Measurements from ENCODE around the gene COL4A4. TPM values are rescaled to one million over a fixed set of nuclear protein-coding genes. Genes with fewer than 3 reads are reported as not detected.

The COL4A4 gene
- total RNA-seq, 2 donors from 2014 or later: 3.0 to 6.1 TPM

- no peak for TF ChIP-seq CTCF (IDR thresholded peaks at IDR 0.05)
- TF ChIP-seq POLR2A (IDR thresholded peaks at IDR 0.05): no peak
- WGBS: 44% methylated on average over 3 of the region's 3 CpGs
- Histone ChIP-seq H3K27me3 (replicated peaks; ENCODE audit: insufficient read depth) (no peaks in the 10 kb centered on the region), H3K4me1 (replicated peaks) (no peaks in the 10 kb centered on the region), H3K36me3 (no peaks in the 10 kb centered on the region), H3K9me3 (no peaks in the 10 kb centered on the region), H3K27ac (no peak overlapping the region), H3K4me3 (no peak overlapping the region)
- intact Hi-C loops (cut with DNase I): no loop called here
- DNase-seq (ENCODE audit: low spot score): no peak
Measured at GRCh38 chr2:227022608-227023007, 141.4 kb downstream of the COL4A4 start.

GRCh38 chr2:227020416-227020815 is 143.6 kb downstream of the COL4A4 start:
- intact Hi-C loops (cut with DNase I): no loop called here
- no peaks in the 10 kb centered on the region for H3K4me1 ChIP-seq (replicated peaks)
- no peak overlapping the region for H3K4me3 ChIP-seq
- no peaks in the 10 kb centered on the region for H3K9me3 ChIP-seq
- H3K36me3 ChIP-seq: no peaks in the 10 kb centered on the region
- no peaks in the 10 kb centered on the region for H3K27me3 ChIP-seq (replicated peaks; ENCODE audit: insufficient read depth)
- TF ChIP-seq POLR2A (IDR thresholded peaks at IDR 0.05): no peak
- no peak for TF ChIP-seq POLR2AphosphoS5 (IDR thresholded peaks at IDR 0.05)
- no peak for TF ChIP-seq CTCF (IDR thresholded peaks at IDR 0.05)
- H3K27ac ChIP-seq: no peak overlapping the region
- DNase-seq (ENCODE audit: low spot score): no peak
- 64% methylated on average over 2 of the region's 2 CpGs for WGBS

- no peaks in the 10 kb centered on the region for H3K27me3 ChIP-seq (replicated peaks; ENCODE audit: insufficient read depth)
- no peak for DNase-seq (ENCODE audit: low spot score)
- TF ChIP-seq POLR2AphosphoS5 (IDR thresholded peaks at IDR 0.05) (no peak), CTCF (IDR thresholded peaks at IDR 0.05) (no peak), POLR2A (IDR thresholded peaks at IDR 0.05) (no peak)
- no peaks in the 10 kb centered on the region for H3K4me1 ChIP-seq (replicated peaks)
- H3K4me3 ChIP-seq: no peak overlapping the region
- no peaks in the 10 kb centered on the region for H3K36me3 ChIP-seq
- H3K27ac ChIP-seq: no peak overlapping the region
- 89% methylated on average over 4 of the region's 4 CpGs for WGBS
- no peaks in the 10 kb centered on the region for H3K9me3 ChIP-seq
- intact Hi-C loops (cut with DNase I): no loop called here
Measured at GRCh38 chr2:227016894-227017293, 147.1 kb downstream of the COL4A4 start.

GRCh38 chr2:227013881-227014280 is 150.1 kb downstream of the COL4A4 start:
- Histone ChIP-seq H3K9me3 (no peaks in the 10 kb centered on the region), H3K27ac (no peak overlapping the region), H3K36me3 (no peaks in the 10 kb centered on the region), H3K27me3 (replicated peaks; ENCODE audit: insufficient read depth) (no peaks in the 10 kb centered on the region), H3K4me1 (replicated peaks) (no peaks in the 10 kb centered on the region), H3K4me3 (no peak overlapping the region)
- TF ChIP-seq POLR2AphosphoS5 (IDR thresholded peaks at IDR 0.05) (no peak), POLR2A (IDR thresholded peaks at IDR 0.05) (no peak), CTCF (IDR thresholded peaks at IDR 0.05) (no peak)
- 84% methylated on average over 8 of the region's 8 CpGs for WGBS
- no peak for DNase-seq (ENCODE audit: low spot score)
- intact Hi-C loops (cut with DNase I): no loop called here

- 92% methylated on average over 9 of the region's 9 CpGs for WGBS
- H3K27me3 ChIP-seq (replicated peaks; ENCODE audit: insufficient read depth): no peaks in the 10 kb centered on the region
- no peaks in the 10 kb centered on the region for H3K4me1 ChIP-seq (replicated peaks)
- DNase-seq (ENCODE audit: low spot score): no peak
- TF ChIP-seq POLR2AphosphoS5 (IDR thresholded peaks at IDR 0.05) (no peak), CTCF (IDR thresholded peaks at IDR 0.05) (no peak), POLR2A (IDR thresholded peaks at IDR 0.05) (no peak)
- H3K36me3 ChIP-seq: no peaks in the 10 kb centered on the region
- no peak overlapping the region for H3K27ac ChIP-seq
- H3K4me3 ChIP-seq: no peak overlapping the region
- no peaks in the 10 kb centered on the region for H3K9me3 ChIP-seq
- intact Hi-C loops (cut with DNase I): no loop called here
Measured at GRCh38 chr2:227013330-227013729, 150.7 kb downstream of the COL4A4 start.

Measured in prostate gland (tissue), 2 donors.